B cell (primary cell): ENCODE measurements around the gene SHMT1. TPM values are rescaled to one million over a fixed set of nuclear protein-coding genes. Genes with fewer than 3 reads are reported as not detected.

Experiments used
- ATAC-seq: fragments of 200-7000 bp; cut with Tn5 transposase; one replicate; pipeline ENCODE4 v1.10.0; 2021; ENCODE audit warnings: low read depth, mild to moderate bottlenecking, moderate number of reproducible peaks, moderate library complexity
- CTCF ChIA-PET: fragments of 350-600 bp; sonication (Branson Sonifier 250); formaldehyde crosslinking; loops from one replicate; lab custom pipeline; 2021; ENCODE audit warnings: antibody characterized with exemption, inconsistent platforms; lab: Charles Lee
- POLR2A ChIA-PET: fragments of 350-600 bp; sonication (Branson Sonifier 250); formaldehyde crosslinking; loops from one replicate; lab custom pipeline; 2021; ENCODE audit warnings: antibody characterized with exemption; lab: Charles Lee
- DNase-seq: peaks from one replicate; pipeline ENCODE4 v3.0.0; 2013
- H2AFZ ChIP-seq: 2 replicates; pipeline ENCODE4 v1.6.1; 2012; ENCODE audit warnings: mild to moderate bottlenecking, low read depth, low read length; ENCODE audit not compliant: insufficient read depth, poor library complexity, severe bottlenecking
- H3K27ac ChIP-seq, 2 donors: 1 replicate in 1 of 2; 2 replicates in 1 of 2; pipeline ENCODE4 v1.5.1; 2012 to 2013; ENCODE audit warnings: low read length in 2 of 2, mild to moderate bottlenecking in 2 of 2, moderate library complexity in 1 of 2
- H3K27me3 ChIP-seq, 4 experiments: fragments of 200-600 bp in 1 of 4; sonication (generic) in 1 of 4; replicated peaks in 1 of 4; 1 replicate in 2 of 4; 2 replicates in 2 of 4; pipeline versions ENCODE4 v1.6.1 to v1.7.0; 2013 to 2016; ENCODE audit warnings: low read length in 3 of 4, mild to moderate bottlenecking in 2 of 4, mixed read lengths in 1 of 4, moderate library complexity in 1 of 4; ENCODE audit not compliant: insufficient read depth in 4 of 4, control insufficient read depth in 3 of 4; ENCODE audit errors: control extremely low read depth in 1 of 4
- H3K36me3 ChIP-seq, 2 experiments: replicated peaks in 1 of 2; 1 replicate in 1 of 2; 2 replicates in 1 of 2; pipeline versions ENCODE4 v1.6.1 to v1.7.1; 2013; ENCODE audit warnings: low read length in 1 of 2; ENCODE audit not compliant: insufficient read depth in 2 of 2, control insufficient read depth in 1 of 2; ENCODE audit errors: control extremely low read depth in 1 of 2, extremely low read depth in 1 of 2
- H3K4me1 ChIP-seq, 2 donors: fragments of 200-600 bp in 1 of 2; sonication (generic) in 1 of 2; 1 replicate in 1 of 2; 2 replicates in 1 of 2; pipeline versions ENCODE4 v1.5.1 to v1.6.1; 2013 to 2017; ENCODE audit warnings: low read length in 2 of 2; ENCODE audit not compliant: control insufficient read depth in 2 of 2, insufficient read depth in 2 of 2
- H3K4me2 ChIP-seq: replicated peaks from 2 replicates; pipeline ENCODE3; 2012; ENCODE audit warnings: mild to moderate bottlenecking, low read depth, low read length; ENCODE audit not compliant: poor library complexity, severe bottlenecking
- H3K4me3 ChIP-seq, 5 experiments: fragments of 200-600 bp in 1 of 5; sonication (generic) in 1 of 5; 1 replicate in 3 of 5; 2 replicates in 2 of 5; pipeline versions ENCODE4 v1.5.1 to v1.7.0; 2011 to 2016; ENCODE audit warnings: low read length in 4 of 5, mild to moderate bottlenecking in 4 of 5, low read depth in 2 of 5, control low read depth in 1 of 5, moderate library complexity in 1 of 5; ENCODE audit not compliant: insufficient read depth in 1 of 5; ENCODE audit errors: control extremely low read depth in 1 of 5, extremely low read depth in 1 of 5
- H3K79me2 ChIP-seq: fragments of 200-600 bp; sonication (generic); one replicate; pipeline ENCODE4 v1.6.0; 2016; ENCODE audit warnings: low read length; ENCODE audit not compliant: control insufficient read depth, insufficient read depth
- H3K9ac ChIP-seq: fragments of 200-600 bp; sonication (generic); 2 replicates; pipeline ENCODE4 v1.6.1; 2017; ENCODE audit warnings: mild to moderate bottlenecking, low read length, moderate library complexity
- H3K9me3 ChIP-seq, 3 donors: one replicate each; pipeline versions ENCODE4 v1.6.1 to v1.7.1; 2013; ENCODE audit warnings: low read length in 2 of 3; ENCODE audit not compliant: control insufficient read depth in 2 of 3, insufficient read depth in 1 of 3; ENCODE audit errors: control extremely low read depth in 1 of 3
- H4K20me1 ChIP-seq: 2 replicates; pipeline ENCODE4 v1.6.0; 2012; ENCODE audit warnings: mild to moderate bottlenecking, low read length; ENCODE audit not compliant: insufficient read depth, control insufficient read depth, poor library complexity, severe bottlenecking
- H3K27ac Mint-ChIP-seq: one replicate; pipeline ENCODE4 v1.8.0; 2021; ENCODE audit warnings: mixed read lengths
- H3K27me3 Mint-ChIP-seq: one replicate; pipeline ENCODE4 v1.8.0; 2021; ENCODE audit warnings: mixed read lengths
- H3K4me1 Mint-ChIP-seq: one replicate; pipeline ENCODE4 v1.8.0; 2021; ENCODE audit warnings: mixed read lengths
- H3K4me3 Mint-ChIP-seq: one replicate; pipeline ENCODE4 v1.8.0; 2021; ENCODE audit warnings: mixed read lengths
- H3K9me3 Mint-ChIP-seq: one replicate; pipeline ENCODE4 v1.8.0; 2022; ENCODE audit warnings: mixed read lengths; ENCODE audit not compliant: insufficient read depth
- EZH2 ChIP-seq: IDR thresholded peaks from 2 replicates; pipeline ENCODE4 v1.6.1; 2012; ENCODE audit warnings: borderline replicate concordance, low read depth, mild to moderate bottlenecking, moderate library complexity, low read length; ENCODE audit not compliant: insufficient read depth, poor library complexity, severe bottlenecking
- WGBS: methylation state at CpG from one replicate; pipeline ENCODE4 v1.1.5; 2013; ENCODE audit warnings: missing lambda C conversion rate; ENCODE audit not compliant: insufficient coverage; 5-methylcytosine and 5-hydroxymethylcytosine counted together
- intact Hi-C: fragments of 100-400 bp; cut with micrococcal nuclease; formaldehyde crosslinking; loops from one replicate; pipeline ENCODE4 v1.10.0; 2022
- polyA plus RNA-seq: library from polyadenylated mRNA; depleted of rRNA; stranded (reverse); fragments of >200 nt; gene quantifications from 2 replicates; pipeline ENCODE4 v1.2.3, GENCODE V29; 2012
- total RNA-seq, 2 donors: library from RNA; stranded (reverse); fragments of 120-200 nt in 1 of 2; gene quantifications; 1 replicate in 1 of 2; 2 replicates in 1 of 2; pipeline versions ENCODE4 v1.2.3 to v1.2.4, GENCODE V29; 2013 to 2022
- TF ChIP-seq, protein P1 (sequence below): fragments of 200-600 bp; IDR thresholded peaks from one replicate; pipeline ENCODE4 v1.8.0; 2022; ENCODE audit warnings: antibody characterized with exemption, mild to moderate bottlenecking

SHMT1 gene
- total and polyA plus RNA-seq, 2 donors (not counting 1 experiment from before 2014, with no cell fraction given), result 6.9 to 23.5 TPM

DNA sequence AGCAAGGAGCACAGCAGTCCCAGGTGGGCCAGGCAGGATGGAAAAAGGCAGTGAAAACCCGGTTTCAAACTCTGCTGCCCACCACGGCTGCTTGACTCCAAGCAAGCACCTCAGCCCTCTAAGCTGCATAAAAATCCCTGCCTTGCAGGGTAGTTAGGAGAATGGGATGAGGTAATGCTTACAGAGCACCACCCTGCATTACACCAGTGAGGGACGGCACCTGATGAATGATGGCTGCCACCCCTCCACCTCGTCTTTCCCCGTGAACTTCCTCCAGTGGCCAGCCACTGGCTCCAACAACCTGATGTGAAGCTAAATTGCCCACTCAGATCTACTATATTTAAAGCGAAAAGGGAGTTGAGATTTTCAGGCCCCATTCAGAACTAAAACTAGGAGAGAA, 81.6 kb downstream of the SHMT1 start:
- H3K27me3 ChIP-seq, result no peaks in the 10 kb centered on the region
- Mint-ChIP-seq H3K9me3 (no peaks in the 10 kb centered on the region), H3K27me3 (no peaks in the 10 kb centered on the region), H3K4me1 (no peaks in the 10 kb centered on the region), H3K27ac (no peak overlapping the region), H3K4me3 (no peak overlapping the region)
- ATAC-seq, result no peak
- no peak for TF ChIP-seq EZH2
- TF ChIP-seq, protein P1, sequence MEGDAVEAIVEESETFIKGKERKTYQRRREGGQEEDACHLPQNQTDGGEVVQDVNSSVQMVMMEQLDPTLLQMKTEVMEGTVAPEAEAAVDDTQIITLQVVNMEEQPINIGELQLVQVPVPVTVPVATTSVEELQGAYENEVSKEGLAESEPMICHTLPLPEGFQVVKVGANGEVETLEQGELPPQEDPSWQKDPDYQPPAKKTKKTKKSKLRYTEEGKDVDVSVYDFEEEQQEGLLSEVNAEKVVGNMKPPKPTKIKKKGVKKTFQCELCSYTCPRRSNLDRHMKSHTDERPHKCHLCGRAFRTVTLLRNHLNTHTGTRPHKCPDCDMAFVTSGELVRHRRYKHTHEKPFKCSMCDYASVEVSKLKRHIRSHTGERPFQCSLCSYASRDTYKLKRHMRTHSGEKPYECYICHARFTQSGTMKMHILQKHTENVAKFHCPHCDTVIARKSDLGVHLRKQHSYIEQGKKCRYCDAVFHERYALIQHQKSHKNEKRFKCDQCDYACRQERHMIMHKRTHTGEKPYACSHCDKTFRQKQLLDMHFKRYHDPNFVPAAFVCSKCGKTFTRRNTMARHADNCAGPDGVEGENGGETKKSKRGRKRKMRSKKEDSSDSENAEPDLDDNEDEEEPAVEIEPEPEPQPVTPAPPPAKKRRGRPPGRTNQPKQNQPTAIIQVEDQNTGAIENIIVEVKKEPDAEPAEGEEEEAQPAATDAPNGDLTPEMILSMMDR, result no peak
- H2AFZ ChIP-seq, result no peak overlapping the region
- POLR2A ChIA-PET, result no interaction called here
- intact Hi-C loops, result no loop called here
- no peak for DNase-seq
- CTCF ChIA-PET, result no interaction called here
- H3K9ac ChIP-seq, result no peak overlapping the region
- H3K27ac ChIP-seq, result no peak overlapping the region
- no peaks in the 10 kb centered on the region for H4K20me1 ChIP-seq
- H3K36me3 ChIP-seq, result peaks cover 0 to 72% of the 10 kb centered on the region in 2 experiments
- H3K79me2 ChIP-seq, result no peaks in the 10 kb centered on the region
- 92% methylated on average over 2 of the region's 6 CpGs for WGBS
- no peak overlapping the region for H3K4me2 ChIP-seq
- H3K9me3 ChIP-seq, result no peaks in the 10 kb centered on the region
- H3K4me3 ChIP-seq, result no peak overlapping the region
- no peaks in the 10 kb centered on the region for H3K4me1 ChIP-seq

DNA sequence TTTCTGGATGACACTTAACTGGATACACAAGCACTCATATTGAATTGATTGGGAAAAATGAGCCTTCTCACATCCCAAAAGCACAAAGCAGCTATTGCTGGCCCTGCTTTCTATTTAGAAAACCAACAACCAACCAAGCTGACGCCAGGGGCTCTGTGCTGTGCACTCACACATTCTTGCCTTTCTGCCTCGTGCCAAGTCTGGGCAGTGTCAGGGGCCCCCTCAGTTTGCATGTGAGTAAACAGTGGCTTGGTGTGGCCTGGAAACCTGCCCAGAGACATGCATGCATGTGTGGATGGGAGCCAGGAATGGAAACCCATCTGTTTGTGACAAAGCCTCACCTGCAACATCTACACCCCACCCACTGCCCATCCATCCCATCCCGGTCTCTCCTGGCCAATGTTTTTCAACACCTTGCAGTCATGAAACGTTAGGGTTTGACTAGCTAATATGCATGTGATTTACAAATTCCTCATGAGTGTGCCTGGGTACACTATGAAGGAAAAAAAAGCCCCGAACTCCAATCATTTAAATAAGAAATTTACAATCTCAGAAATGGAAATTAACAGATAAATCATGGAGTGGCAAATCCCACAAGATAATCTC, 82.5 kb downstream of the SHMT1 start:
- Mint-ChIP-seq H3K9me3 (no peaks in the 10 kb centered on the region), H3K4me3 (no peak overlapping the region), H3K4me1 (no peaks in the 10 kb centered on the region), H3K27me3 (no peaks in the 10 kb centered on the region), H3K27ac (no peak overlapping the region)
- intact Hi-C loops, result no loop called here
- Histone ChIP-seq H3K36me3 (peaks cover 0 to 78% of the 10 kb centered on the region in 2 experiments), H4K20me1 (no peaks in the 10 kb centered on the region), H3K4me3 (no peak overlapping the region), H3K79me2 (no peaks in the 10 kb centered on the region), H3K9ac (no peak overlapping the region), H3K9me3 (no peaks in the 10 kb centered on the region), H3K27ac (no peak overlapping the region), H3K4me1 (no peaks in the 10 kb centered on the region), H3K27me3 (no peaks in the 10 kb centered on the region), H2AFZ (no peak overlapping the region), H3K4me2 (no peak overlapping the region)
- WGBS, result no CpG with 5 or more reads among the region's 5 CpGs
- ATAC-seq, result no peak
- CTCF ChIA-PET, result no interaction called here
- POLR2A ChIA-PET, result no interaction called here
- no peak for DNase-seq
- no peak for TF ChIP-seq EZH2
- TF ChIP-seq, protein P1, result no peak
